Posterior cingulate gyrus (tissue), 11 donors: ENCODE results near the gene DPH2.
A peak's percentile ranks its signal among the peaks of the same experiment; 100 is the strongest.

ENCODE experiments used
- DNase-seq, 10 donors: peaks; one replicate each; pipeline versions ENCODE4 v3.0.0 to v3.0.0-alpha.2; 2020 to 2021; ENCODE audit warnings: mixed read lengths in 3 of 10
- intact Hi-C: fragments of 100-400 bp; cut with DNase I; formaldehyde crosslinking; loops from one replicate; pipeline ENCODE4 v1.15.1; 2023

Gene DPH2

DNA sequence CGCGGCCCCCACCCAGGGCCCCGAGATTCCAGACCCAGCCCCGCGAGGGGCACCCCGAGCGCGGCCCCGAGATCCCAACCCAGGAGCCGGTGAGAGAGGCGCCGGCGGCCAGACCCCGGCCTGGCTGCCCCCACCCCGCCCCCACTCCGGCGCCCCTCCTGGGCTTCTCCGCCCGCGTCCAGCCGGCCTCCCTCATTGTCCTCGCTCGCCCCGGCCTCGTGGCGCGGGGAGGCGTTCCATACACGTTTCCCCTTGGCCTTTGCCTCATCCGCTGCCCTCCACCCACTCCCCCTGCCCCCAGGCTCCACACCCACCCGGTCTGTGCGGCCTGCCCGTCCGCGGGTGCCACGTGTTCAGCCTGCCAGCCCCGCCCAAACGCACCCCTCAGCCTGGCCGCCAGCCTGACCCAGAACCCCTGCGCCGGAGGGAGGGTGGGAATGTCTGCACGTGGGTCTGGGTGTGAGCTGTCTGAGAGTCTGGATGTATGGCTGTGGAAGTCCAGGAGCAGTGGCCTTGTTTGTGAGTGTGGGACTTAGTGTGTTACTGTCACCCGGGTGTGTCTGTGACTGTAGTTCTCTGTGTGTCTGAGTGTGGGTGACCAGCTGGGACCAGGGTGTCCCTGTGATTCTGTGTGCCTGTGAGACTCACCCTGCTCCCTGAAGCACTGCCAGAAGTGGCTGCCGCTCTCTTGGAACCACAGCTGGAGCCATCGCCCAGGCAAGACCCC, 9.9 kb downstream of the DPH2 start:
- intact Hi-C loops, result no loop called here
- peak in 5 of 10 donors; percentile 35 to 89 (median 84) for DNase-seq

- intact Hi-C loops, result no loop called here
- DNase-seq, result peak in 1 of 10 donors; percentile 68
These were observed 10.7 kb downstream of the DPH2 start for GRCh38 chr1:43980255-43981134.

GRCh38 chr1:43981135-43981491, 11.3 kb downstream of the DPH2 start:
- intact Hi-C loops, result no loop called here
- peak in 2 of 10 donors; percentile 66 to 83 for DNase-seq

DNA sequence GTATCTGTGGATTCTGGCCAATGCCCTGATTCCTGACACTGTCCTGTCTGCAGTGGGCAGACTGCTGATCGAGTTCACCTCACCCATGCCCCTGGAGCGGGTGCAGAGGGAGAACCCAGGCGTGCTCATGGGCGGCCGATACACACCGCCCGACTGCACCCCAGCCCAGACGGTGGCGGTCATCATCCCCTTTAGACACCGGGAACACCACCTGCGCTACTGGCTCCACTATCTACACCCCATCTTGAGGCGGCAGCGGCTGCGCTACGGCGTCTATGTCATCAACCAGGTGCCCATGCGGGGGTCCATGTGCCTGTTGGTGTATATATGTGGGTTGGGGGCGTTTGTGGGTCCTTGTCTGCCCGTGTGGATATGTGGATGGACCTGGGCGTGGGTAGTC, 11.8 kb downstream of the DPH2 start:
- peak in 2 of 10 donors; percentile 47 to 52 for DNase-seq
- intact Hi-C loops, result no loop called here

GRCh38 chr1:43982241-43982640, 12.4 kb downstream of the DPH2 start:
- DNase-seq, result peak in 2 of 10 donors; percentile 57 to 64
- intact Hi-C loops, result no loop called here

- DNase-seq, result peak in 7 of 10 donors; percentile 42 to 91 (median 71)
- intact Hi-C loops, result no loop called here
These were observed 13.0 kb downstream of the DPH2 start for GRCh38 chr1:43982808-43983207.

GRCh38 chr1:43983253-43983899, 13.6 kb downstream of the DPH2 start:
- intact Hi-C loops, result no loop called here
- peak in 2 of 10 donors; percentile 82 for DNase-seq

DNA sequence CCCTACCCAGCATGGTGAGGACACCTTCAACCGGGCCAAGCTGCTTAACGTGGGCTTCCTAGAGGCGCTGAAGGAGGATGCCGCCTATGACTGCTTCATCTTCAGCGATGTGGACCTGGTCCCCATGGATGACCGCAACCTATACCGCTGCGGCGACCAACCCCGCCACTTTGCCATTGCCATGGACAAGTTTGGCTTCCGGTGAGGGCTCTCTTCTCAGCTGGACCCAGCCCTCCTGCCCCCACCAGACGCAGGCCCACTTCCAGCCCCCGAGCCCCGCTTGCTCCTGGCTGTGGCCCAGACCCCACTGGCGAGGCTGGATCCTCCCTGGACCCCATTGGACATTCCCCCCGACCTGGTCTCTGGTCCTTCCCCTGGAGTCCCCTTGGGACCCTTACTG, 15.0 kb downstream of the DPH2 start:
- peak in 1 of 10 donors; percentile 34 for DNase-seq
- intact Hi-C loops, result no loop called here

- DNase-seq, result no peak
- intact Hi-C loops, result no loop called here
These were observed 16.3 kb downstream of the DPH2 start for GRCh38 chr1:43985984-43986595.

GRCh38 chr1:43986712-43987111, 16.9 kb downstream of the DPH2 start:
- no peak for DNase-seq
- intact Hi-C loops, result no loop called here

- peak in 1 of 10 donors; percentile 1 for DNase-seq
- intact Hi-C loops, result no loop called here
These were observed 17.5 kb downstream of the DPH2 start for GRCh38 chr1:43987159-43987902.

DNA sequence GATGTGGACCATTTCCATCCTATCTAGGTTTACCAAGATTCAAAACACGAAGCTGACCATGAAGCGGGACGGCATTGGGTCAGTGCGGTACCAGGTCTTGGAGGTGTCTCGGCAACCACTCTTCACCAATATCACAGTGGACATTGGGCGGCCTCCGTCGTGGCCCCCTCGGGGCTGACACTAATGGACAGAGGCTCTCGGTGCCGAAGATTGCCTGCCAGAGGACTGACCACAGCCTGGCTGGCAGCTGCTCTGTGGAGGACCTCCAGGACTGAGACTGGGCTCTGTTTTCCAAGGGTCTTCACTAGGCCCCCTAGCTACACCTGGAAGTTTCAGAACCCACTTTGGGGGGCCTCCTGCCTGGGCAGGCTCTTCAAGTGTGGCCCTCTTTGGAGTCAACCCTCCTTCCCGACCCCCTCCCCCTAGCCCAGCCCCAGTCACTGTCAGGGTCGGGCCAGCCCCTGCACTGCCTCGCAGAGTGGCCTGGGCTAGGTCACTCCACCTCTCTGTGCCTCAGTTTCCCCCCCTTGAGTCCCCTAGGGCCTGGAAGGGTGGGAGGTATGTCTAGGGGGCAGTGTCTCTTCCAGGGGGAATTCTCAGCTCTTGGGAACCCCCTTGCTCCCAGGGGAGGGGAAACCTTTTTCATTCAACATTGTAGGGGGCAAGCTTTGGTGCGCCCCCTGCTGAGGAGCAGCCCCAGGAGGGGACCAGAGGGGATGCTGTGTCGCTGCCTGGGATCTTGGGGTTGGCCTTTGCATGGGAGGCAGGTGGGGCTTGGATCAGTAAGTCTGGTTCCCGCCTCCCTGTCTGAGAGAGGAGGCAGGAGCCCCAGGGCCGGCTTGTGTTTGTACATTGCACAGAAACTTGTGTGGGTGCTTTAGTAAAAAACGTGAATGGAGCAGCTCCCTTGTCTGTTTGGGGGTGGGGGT, 20.7 kb downstream of the DPH2 start:
- intact Hi-C loops, result no loop called here
- no peak for DNase-seq

DNA sequence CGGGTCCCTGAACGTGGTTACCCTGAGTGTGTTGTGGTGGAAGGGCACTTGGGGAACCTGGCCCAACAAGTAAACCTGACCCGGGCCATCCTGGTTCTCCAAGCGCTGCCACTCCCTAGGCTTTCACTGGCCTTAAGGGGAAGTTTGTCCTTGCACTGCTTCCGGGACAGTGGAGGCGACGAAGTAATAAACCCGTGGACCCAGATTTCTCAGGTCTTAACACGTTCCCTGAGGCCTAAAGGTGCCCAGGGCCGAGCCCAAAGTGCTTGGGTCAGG, 21.3 kb downstream of the DPH2 start:
- intact Hi-C loops, result no loop called here
- DNase-seq, result no peak

- intact Hi-C loops, result no loop called here
- peak; percentile 68 to 97 (median 82) for DNase-seq
These were observed 21.8 kb downstream of the DPH2 start, which contains the start of gene CCDC24 for GRCh38 chr1:43991476-43992231. TSS of gene CCDC24 (plus strand) at chr1:43991599. CDS start at chr1:43991879, 280 bp downstream.

GRCh38 chr1:43992232-43992995, 22.6 kb downstream of the DPH2 start:
- no peak for DNase-seq
- intact Hi-C loops, result no loop called here

GRCh38 chr1:43993206-43993914, 23.6 kb downstream of the DPH2 start:
- DNase-seq, result no peak
- intact Hi-C loops, result no loop called here

- intact Hi-C loops, result no loop called here
- no peak for DNase-seq
These were observed 24.3 kb downstream of the DPH2 start for GRCh38 chr1:43994071-43994470.
